Measurements from ENCODE around the gene N4BP3. TPM values are rescaled to one million over a fixed set of nuclear protein-coding genes. Genes with fewer than 3 reads are reported as not detected.

The N4BP3 gene
- total and polyA plus RNA-seq, 2 of the 13 experiments (the other 11 are each of a cell fraction or from before 2014, with no cell fraction given), result 0.13 TPM; not detected in 1

DNA sequence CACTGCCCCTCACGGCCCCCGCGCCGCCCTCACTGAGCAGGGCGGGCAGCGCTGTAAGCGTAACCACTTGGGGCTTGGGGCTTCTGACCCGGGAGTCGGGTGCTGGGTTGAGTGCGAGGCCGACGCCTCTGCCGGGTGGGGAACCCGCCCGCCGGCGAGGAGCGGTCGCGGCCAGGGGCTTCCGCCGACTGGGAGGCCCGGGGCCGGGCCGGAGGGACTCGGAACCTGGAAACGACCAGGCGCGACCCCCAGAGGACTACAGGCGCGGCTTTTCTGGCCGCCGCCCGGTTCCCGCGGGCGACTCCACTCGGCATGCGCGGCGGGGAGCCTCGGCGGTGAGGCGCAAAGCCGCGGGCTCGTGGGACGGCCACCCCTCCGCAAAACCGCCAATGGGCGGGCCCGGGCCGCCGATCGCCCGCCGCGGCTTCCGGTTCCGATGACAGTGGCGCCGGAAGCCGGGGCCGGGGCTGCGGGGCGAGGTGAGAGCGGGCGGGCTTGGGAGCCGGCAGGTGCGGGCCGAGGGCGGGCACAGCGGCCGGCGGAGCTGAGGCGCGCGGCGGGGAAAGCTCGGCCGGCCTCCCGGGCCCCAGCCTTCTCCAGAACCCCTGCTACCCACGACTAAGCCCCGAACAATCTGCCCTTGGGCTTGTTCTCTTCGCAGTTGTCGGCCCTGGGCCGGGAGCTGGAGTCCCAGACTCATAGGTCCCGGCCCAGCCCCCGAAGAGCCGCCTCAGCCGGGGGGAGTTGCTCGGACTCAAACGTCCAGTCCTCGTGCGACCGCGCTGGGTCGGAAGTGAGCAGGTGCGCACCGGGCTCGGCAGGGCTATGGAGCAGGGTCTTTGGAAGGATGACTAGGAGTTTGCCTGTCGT is 17.5 kb downstream of the N4BP3 start, which contains the start of gene RMND5B (continued):
- TF ChIP-seq, protein P1, sequence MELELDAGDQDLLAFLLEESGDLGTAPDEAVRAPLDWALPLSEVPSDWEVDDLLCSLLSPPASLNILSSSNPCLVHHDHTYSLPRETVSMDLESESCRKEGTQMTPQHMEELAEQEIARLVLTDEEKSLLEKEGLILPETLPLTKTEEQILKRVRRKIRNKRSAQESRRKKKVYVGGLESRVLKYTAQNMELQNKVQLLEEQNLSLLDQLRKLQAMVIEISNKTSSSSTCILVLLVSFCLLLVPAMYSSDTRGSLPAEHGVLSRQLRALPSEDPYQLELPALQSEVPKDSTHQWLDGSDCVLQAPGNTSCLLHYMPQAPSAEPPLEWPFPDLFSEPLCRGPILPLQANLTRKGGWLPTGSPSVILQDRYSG (CRISPR knock-in tag; IDR thresholded peaks at IDR 0.05), result peak; percentile 94; the same call in 1 of the 2 replicates
- TF ChIP-seq MAZ (IDR thresholded peaks at IDR 0.05; ENCODE audit: borderline replicate concordance, low read depth, low read length) (no peak; the same call in 1 of the 2 replicates), MAZ (CRISPR knock-in tag; IDR thresholded peaks at IDR 0.05; ENCODE audit: low read depth) (peak; percentile 82), PCBP2 (optimal IDR thresholded peaks at IDR 0.05; ENCODE audit: low read depth, low read length, poor library complexity, severe bottlenecking) (no peak), CBX2 (IDR thresholded peaks at IDR 0.05; ENCODE audit: low read depth, low read length) (no peak), CBX2 (CRISPR knock-in tag; IDR thresholded peaks at IDR 0.05; ENCODE audit: low read depth) (no peak), TBX3 (IDR thresholded peaks at IDR 0.05; ENCODE audit: borderline replicate concordance) (no peak), TOE1 (CRISPR knock-in tag; IDR thresholded peaks at IDR 0.05) (no peak), ZNF772 (CRISPR knock-in tag; IDR thresholded peaks at IDR 0.05) (peak; percentile 50; the same call in 1 of the 2 replicates), ZNF556 (CRISPR knock-in tag; IDR thresholded peaks at IDR 0.05; ENCODE audit: borderline replicate concordance) (no peak; the same call in 1 of the 2 replicates), ZNF124 (CRISPR knock-in tag; IDR thresholded peaks at IDR 0.05) (0 out of 2 replicates have a peak, but pooled peaks have one; percentile 44), ZNF44 (CRISPR knock-in tag; IDR thresholded peaks at IDR 0.05) (peak; percentile 52; the same call in 1 of the 2 replicates), ZNF674 (CRISPR knock-in tag; IDR thresholded peaks at IDR 0.05; ENCODE audit: low read depth) (no peak), HDAC6 (IDR thresholded peaks at IDR 0.05; ENCODE audit: low read depth, low read length) (no peak), ZNF644 (CRISPR knock-in tag; IDR thresholded peaks at IDR 0.05; ENCODE audit: low read depth) (no peak), FOXJ3 (CRISPR knock-in tag; IDR thresholded peaks at IDR 0.05; ENCODE audit: borderline replicate concordance) (no peak; the same call in 1 of the 2 replicates), ZFP37 (CRISPR knock-in tag; IDR thresholded peaks at IDR 0.05; ENCODE audit: borderline replicate concordance) (no peak), ZSCAN21 (CRISPR knock-in tag; IDR thresholded peaks at IDR 0.05; ENCODE audit: borderline replicate concordance) (peak; percentile 78; the same call in 1 of the 2 replicates), ZZZ3 (CRISPR knock-in tag; IDR thresholded peaks at IDR 0.05; ENCODE audit: borderline replicate concordance) (peak; percentile 66; the same call in 1 of the 2 replicates), DR1 (CRISPR knock-in tag; IDR thresholded peaks at IDR 0.05) (peak; percentile 69; the same call in 1 of the 2 replicates), NFE2L2 (IDR thresholded peaks at IDR 0.05; ENCODE audit: low read length) (no peak), ZNF616 (CRISPR knock-in tag; IDR thresholded peaks at IDR 0.05; ENCODE audit: low read depth) (no peak), ZNF567 (CRISPR knock-in tag; IDR thresholded peaks at IDR 0.05; ENCODE audit: borderline replicate concordance) (0 out of 2 replicates have a peak, but pooled peaks have one; percentile 20), SMC3 (IDR thresholded peaks at IDR 0.05; ENCODE audit: low read length) (no peak)
- TF ChIP-seq, protein P2, sequence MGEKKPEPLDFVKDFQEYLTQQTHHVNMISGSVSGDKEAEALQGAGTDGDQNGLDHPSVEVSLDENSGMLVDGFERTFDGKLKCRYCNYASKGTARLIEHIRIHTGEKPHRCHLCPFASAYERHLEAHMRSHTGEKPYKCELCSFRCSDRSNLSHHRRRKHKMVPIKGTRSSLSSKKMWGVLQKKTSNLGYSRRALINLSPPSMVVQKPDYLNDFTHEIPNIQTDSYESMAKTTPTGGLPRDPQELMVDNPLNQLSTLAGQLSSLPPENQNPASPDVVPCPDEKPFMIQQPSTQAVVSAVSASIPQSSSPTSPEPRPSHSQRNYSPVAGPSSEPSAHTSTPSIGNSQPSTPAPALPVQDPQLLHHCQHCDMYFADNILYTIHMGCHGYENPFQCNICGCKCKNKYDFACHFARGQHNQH (CRISPR knock-in tag; IDR thresholded peaks at IDR 0.05), result peak; percentile 31; the same call in 1 of the 2 replicates
- TF ChIP-seq, protein P3, sequence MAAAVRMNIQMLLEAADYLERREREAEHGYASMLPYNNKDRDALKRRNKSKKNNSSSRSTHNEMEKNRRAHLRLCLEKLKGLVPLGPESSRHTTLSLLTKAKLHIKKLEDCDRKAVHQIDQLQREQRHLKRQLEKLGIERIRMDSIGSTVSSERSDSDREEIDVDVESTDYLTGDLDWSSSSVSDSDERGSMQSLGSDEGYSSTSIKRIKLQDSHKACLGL (CRISPR knock-in tag; IDR thresholded peaks at IDR 0.05), result peak; percentile 76
- TF ChIP-seq, protein P4, sequence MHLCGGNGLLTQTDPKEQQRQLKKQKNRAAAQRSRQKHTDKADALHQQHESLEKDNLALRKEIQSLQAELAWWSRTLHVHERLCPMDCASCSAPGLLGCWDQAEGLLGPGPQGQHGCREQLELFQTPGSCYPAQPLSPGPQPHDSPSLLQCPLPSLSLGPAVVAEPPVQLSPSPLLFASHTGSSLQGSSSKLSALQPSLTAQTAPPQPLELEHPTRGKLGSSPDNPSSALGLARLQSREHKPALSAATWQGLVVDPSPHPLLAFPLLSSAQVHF (CRISPR knock-in tag; IDR thresholded peaks at IDR 0.05), result no peak
